Stimulated activated CD8-positive, alpha-beta memory T cell treated with anti-CD3 and anti-CD28 coated beads, Interleukin-7, amount 100 ng/mL, for 24 hours (primary cell): Measurements from ENCODE around the gene GRK4.
"Not testable (repeated sequence)": the region's sequence is repeated elsewhere in the genome, so short reads cannot be mapped to it uniquely, and the experiment has no call there.

Experiments used
- DNase-seq: peaks from one replicate; pipeline ENCODE4 v3.0.0-alpha.2; 2020; ENCODE audit warnings: low read depth

GRK4 gene

GRCh38 chr4:2963175-2963965, at the start of gene GRK4, which contains the start of gene NOP14:
GRK4 (plus strand) TSS chr4:2963571; CDS start chr4:2964071, 500 bp downstream.
NOP14 (minus strand) TSS chr4:2963406; CDS start chr4:2963319, 87 bp downstream.
- DNase-seq = peak; percentile 87

- no peak for DNase-seq
Measured at GRCh38 chr4:2914256-2915126, 48.9 kb upstream of the GRK4 start.

GRCh38 chr4:2915789-2916188, 47.6 kb upstream of the GRK4 start:
- no peak for DNase-seq

- not testable (repeated sequence) for DNase-seq
Measured at GRCh38 chr4:2916696-2917095, 46.7 kb upstream of the GRK4 start.

- DNase-seq = not testable (repeated sequence)
Measured at GRCh38 chr4:2918300-2918699, 45.1 kb upstream of the GRK4 start.

GRCh38 chr4:2918714-2919113, 44.7 kb upstream of the GRK4 start:
- DNase-seq = not testable (repeated sequence)

- not testable (repeated sequence) for DNase-seq
Measured at GRCh38 chr4:2922453-2923101, 40.8 kb upstream of the GRK4 start.

GRCh38 chr4:2923141-2923551, 40.2 kb upstream of the GRK4 start:
- DNase-seq = no peak

GRCh38 chr4:2923668-2924173, 39.6 kb upstream of the GRK4 start:
- DNase-seq = no peak

GRCh38 chr4:2924286-2924685, 39.1 kb upstream of the GRK4 start:
- no peak for DNase-seq

GRCh38 chr4:2924765-2925301, 38.5 kb upstream of the GRK4 start:
- DNase-seq = no peak

- DNase-seq = no peak
Measured at GRCh38 chr4:2925496-2925895, 37.9 kb upstream of the GRK4 start.

- no peak for DNase-seq
Measured at GRCh38 chr4:2925931-2926860, 37.2 kb upstream of the GRK4 start.

GRCh38 chr4:2927016-2927695, 36.2 kb upstream of the GRK4 start:
- no peak for DNase-seq

GRCh38 chr4:2927696-2928075, 35.7 kb upstream of the GRK4 start:
- DNase-seq = no peak

- DNase-seq = no peak
Measured at GRCh38 chr4:2928242-2929176, 34.9 kb upstream of the GRK4 start.

- DNase-seq = no peak
Measured at GRCh38 chr4:2929469-2929868, 33.9 kb upstream of the GRK4 start.

GRCh38 chr4:2930135-2930757, 33.1 kb upstream of the GRK4 start:
- DNase-seq = no peak
